GM21423 (cell line): ENCODE results near the gene NOS3.

Source experiments
- ATAC-seq: cut with Tn5 transposase; IDR thresholded peaks from one replicate; pipeline ENCODE4 v1.9.1; 2021; ENCODE audit warnings: mild to moderate bottlenecking, moderate library complexity; ENCODE audit not compliant: unreplicated experiment

Gene NOS3

DNA sequence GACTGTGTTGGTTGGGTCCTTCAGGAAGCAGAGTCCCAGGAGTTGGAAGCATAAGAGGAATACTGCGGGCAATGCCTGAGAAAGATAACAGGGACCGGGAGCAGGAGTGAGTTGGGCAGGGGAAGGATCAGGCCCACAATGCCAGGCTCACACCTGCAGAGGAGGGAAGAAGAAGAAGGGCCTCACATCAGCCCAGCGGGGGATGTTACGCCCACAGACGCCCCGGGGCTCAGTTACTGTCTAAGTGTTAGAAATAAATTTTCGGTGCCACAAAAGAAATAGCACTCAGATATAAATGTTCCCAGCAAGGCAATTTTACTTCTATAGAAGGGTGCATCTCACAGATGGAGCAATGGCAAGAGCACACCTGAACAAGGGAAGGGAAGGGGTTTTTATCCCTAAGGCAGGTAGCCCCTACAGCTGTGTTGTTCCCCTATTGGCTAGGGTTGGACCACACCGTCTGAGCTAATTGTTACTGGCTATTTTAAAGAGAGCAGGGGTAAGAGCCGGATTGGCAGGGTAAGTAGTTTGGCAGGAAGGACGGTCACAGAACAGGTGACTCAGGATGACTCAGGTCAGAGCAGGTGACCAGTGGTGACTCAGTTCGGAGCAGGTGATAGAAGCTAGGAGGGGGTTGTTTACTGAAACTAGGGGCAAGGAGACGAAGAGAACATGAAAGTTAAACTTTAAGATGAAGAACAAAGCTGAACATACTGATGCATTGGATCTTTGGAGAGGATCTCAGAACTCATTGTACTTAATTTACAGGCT, at the start of gene NOS3:
Gene NOS3, plus strand, starts transcription at position 602 of the 771 bp plus-strand sequence. CDS start 2,787 bp downstream, outside the sequence.
- no peak for ATAC-seq

GRCh38 chr7:150941351-150942000, 49.3 kb upstream of the NOS3 start:
- ATAC-seq: no peak

DNA sequence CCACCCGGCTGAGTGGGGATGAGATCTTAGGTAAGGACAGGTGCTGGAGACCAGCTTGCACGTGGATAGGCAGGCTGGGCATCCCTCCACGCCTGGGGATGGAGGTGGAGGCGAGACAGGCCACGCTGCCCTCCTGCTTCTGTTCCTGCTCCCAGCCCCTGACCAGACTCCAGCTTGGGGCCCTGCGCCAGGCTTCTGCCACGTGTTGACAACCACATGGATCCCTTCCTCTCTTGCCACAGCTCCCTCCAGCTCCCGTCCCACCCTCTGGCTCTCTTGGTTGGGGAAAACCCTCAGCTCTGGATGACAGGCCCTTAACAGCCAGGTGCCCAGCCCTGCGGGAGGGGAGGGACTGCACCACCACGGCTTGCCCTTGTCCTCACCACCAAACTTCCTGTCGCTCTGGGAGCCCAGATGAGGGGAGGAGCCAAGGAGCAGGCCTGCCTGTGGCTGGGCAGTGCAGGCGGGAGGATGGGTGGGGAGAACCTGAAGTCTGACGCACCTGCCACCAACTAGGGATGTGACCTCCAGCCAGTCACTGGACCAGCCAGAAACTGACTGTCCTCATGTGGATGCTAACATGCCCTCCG, 48.7 kb upstream of the NOS3 start:
- ATAC-seq: peak; percentile 58

DNA sequence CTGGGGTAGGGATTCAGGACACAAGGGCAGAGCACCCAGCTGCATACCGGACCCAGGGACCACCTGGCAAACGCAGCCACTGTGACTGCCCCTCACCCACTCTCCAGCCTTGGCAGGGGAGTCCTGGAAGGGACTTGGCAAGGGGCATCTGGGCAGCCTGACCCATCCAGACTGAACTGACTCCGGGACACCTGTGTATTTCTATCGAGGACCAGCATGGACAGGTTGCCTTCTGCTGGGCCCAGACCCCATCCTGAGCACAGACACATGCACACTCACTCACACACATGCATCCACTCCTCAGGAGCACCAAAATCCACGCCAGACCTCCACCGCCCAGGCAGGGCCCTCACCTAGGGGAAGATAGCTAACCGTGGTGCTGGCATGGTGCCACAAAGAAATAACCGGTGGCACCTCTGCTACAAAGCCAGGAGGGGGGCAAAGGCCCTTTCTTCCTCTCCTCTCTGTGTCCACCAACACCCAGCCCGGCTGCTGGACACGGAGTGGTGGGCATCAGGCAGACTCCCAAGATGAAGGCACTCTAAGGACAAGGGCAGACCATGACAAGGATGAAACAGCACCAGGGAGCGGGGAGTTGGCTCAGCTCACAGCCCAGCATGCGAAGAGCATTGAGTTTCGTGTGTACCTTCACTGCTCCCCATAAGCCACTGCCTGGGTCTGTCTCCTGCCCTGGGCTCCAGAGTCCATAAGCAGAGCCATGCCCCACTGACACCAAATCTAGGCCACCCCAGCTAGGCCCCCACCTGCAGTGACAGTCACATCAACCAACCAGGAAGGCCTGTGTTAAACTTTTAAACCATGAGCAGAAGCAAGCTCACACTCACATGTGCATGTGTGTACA, 48.0 kb upstream of the NOS3 start:
- no peak for ATAC-seq

DNA sequence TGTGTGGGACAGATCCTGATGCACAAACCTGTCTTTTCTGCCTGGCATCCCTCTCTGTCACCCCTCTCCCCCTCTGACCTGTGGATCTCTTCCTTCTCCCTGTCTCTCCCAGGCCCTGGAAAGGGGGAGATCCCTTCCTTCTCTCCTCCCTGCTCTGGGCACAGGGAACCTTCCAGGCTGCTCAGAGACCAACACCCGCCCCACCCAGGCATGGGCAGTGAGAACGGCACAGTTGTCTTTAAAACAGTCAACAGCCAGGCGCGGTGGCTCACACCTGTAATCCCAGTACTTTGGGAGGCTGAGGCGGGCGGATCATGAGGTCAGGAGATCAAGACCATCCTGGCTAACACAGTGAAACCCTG, 47.4 kb upstream of the NOS3 start:
- ATAC-seq: no peak

DNA sequence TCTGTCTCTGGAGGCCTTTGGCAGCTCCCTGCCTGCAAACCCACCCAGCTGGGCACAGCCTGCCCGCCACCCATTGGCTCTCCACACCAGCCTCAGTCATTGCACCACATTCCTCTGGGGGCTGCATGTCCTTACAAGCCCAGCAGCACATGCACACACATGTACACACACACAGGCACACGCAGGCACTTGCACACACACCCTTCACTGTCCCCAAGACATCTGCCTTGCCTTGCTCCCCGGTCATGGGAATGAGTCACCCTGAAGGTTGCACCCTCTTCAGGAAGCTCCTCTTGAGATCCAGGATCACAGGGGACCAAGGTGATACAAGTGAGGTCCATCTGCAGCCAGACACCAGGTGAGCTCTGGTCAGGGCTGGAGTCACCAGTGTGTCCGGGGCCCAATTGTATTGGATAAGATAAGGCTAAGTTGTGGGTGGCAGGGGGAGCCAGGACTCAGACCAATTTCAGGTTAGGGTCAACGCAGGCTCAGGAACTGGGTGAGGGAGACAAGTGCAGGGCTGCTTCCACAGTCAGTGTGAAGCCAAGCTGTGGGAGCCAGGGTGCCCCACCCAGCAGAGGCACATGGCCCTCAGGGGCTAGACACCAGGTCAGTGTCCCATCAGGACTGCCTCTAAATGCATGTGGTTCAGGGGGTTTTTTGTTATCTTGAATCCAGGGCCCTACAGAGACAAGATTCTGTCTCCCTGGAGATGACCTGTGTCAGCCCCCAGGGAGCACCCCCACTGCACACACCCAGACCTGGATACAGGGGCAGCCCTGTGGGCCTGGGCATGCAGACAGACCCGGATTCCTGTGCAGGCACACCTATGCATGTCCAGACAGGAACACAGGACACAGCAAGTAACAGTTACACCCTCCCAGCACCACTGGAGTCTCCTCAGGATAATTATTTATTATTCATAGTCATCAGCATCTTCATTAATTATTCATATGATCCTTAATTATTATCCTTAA, 46.5 kb upstream of the NOS3 start:
- no peak for ATAC-seq

DNA sequence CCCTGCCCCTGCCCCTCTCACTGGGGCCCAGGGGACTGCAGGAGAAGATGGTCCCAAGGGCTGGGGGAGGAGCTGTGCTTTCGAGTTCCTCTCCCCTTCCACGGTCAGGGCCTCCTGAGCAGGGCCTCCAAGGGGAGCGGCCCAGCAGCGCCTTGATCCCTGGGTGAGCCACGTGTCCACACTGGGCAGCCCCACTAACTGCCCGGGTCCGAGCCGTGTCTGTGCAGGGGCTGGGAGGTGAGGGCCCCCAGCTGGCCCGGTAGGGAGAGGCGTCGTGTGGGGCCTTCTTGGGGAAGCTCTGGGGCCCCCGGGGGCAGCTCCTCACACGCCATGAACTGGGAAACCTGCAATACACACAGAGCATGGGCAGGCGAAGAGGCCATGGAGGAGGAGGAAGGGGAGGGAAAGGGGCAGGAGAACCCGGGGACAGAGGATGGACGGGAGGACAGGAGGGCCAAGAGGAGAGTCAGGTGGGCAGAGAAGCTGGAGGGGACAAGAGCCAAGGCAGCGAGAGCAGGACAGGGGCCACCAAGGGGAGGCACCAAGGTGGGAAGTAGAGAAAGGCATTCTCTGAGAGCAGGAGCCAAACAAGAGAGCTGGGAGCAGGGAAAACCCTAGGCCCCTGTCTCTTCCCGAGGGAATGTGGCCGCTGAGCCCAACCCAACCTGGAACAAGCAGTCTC, 45.5 kb upstream of the NOS3 start:
- no peak for ATAC-seq

GRCh38 chr7:150945853-150946420, 44.9 kb upstream of the NOS3 start:
- no peak for ATAC-seq

GRCh38 chr7:150946421-150947240, 44.2 kb upstream of the NOS3 start:
- ATAC-seq: no peak

DNA sequence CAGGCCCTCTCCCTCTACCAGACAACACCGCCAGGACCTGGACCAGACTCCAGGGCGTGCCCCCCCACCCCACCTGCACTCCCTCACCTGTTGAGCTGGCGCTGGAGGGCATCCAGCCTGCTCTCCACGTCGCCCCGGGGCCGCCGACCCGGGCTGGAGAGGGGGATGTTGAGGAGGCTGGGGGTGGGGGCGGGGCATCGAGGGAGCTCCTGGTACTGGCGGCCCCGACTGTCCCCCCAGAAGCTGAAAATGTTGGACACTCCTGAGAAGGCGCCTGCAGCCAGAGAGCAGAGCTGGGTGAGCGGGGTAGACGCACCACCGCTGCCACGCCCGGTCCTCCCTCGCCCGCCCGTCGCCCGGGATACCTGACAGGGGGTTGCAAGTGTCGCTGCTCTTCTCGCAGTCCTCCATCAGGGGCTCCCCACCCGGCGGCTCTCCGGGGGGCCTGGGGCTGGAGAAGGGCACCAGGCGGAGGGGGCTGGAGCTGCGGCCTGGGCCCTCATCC, 43.5 kb upstream of the NOS3 start:
- ATAC-seq: no peak

DNA sequence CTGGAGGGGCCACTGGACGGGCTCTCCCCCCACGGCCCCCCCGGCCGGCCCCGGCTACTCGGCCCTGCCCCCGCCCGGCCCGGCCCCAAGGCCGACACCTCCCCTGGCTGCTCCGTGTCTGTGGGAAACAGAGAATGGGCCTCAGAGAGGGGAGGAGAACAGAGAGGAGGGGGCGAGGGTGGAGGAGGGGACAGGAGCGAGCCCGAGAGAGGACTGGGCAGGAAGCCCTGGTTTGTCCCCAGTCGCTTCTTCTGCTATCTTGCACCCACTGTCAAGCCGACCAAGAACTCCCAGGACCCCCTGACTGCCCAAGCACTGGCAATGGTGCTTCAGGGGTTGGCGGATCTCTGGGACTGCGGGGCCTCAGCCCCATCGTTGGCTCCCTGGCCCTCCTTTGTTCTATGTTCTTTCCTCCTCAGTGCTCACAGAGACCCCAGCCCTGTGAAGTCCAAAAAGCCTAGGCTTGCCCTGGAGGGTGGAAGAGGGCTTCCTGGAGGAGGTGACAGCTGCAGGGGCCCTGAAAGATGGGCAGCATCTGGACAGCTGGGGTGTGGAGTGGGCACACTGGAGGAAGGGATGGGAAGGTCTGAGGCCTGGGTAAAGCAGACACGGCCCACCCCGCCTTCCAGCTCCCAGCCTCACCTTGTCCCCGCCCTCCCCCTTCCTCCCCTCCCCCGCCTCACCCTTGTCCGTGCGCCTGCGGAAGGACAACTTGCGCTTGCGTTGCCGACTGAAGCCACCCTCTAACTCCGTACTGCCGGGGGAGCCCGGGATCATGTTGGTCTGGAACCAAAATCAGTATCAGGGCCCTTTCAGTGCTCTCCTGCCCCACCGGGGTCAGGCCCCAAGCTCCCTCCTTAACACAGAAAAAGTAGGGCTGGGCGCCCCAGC, 42.8 kb upstream of the NOS3 start:
- ATAC-seq: no peak

- no peak for ATAC-seq
Measured at GRCh38 chr7:150948791-150949251, 42.0 kb upstream of the NOS3 start.

GRCh38 chr7:150949564-150949963, 41.3 kb upstream of the NOS3 start:
- no peak for ATAC-seq

GRCh38 chr7:150949971-150950491, 40.8 kb upstream of the NOS3 start:
- no peak for ATAC-seq

DNA sequence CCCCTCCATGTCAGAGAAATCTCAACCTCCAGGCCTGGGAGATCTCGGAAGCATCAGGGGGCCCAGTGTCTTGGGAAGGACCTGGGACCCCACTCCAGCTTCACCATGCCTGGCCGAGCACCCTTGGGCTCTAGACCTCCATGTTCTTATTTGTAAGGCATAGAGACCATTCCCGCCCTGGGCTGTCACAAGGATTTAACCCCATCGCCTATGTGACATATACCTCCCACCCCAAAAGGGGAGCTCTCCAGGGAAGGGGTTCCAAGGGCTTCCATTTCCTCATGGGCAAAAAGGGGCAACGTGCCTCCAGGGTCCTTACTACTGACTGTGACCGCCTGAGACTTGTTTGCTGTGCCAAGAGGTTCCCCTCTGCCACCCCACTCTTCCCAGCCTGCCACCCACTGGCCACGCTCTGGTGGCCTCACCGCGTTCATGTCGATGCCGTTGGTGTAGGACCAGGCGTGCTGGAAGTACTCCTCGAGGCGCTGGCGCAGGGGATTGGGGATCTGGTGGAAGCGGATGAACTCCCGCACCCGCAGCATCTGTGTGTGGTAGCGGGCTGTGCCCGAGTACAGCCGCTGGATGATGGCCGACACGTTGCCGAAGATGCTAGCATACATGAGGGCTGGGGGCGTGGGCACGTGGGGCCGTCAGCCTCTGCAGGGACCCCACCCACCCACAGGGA, 40.2 kb upstream of the NOS3 start:
- no peak for ATAC-seq

DNA sequence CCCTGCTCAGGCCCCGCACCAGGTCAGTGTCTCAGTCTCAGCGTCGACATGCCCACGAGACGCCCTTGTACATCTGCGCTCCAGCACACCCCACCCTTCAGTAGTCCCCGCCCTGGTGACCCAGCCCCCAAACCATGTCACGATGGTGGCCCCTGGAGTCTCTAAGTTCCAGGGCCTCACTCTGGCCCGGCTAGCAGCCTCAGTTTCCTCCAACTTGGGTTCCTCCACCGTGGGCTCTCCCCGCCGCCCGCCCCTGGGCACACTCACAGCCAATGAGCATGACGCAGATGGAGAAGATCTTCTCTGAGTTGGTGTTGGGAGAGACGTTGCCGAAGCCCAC, 39.7 kb upstream of the NOS3 start:
- no peak for ATAC-seq
